Transverse colon (tissue), 4 donors: Measurements from ENCODE around the gene IER5L. TPM values are rescaled to one million over a fixed set of nuclear protein-coding genes. Genes with fewer than 3 reads are reported as not detected.
A peak's percentile ranks its signal among the peaks of the same experiment; 100 is the strongest.

Experiments
- DNase-seq: peaks from one replicate; pipeline ENCODE4 v3.0.0-alpha.2; 2019
- H3K27ac ChIP-seq, 4 donors: fragments of 200-600 bp; sonication (generic); 2 replicates each; pipeline ENCODE4 v1.5.1; 2016 to 2018; ENCODE audit warnings: inconsistent platforms in 4 of 4
- H3K27me3 ChIP-seq: fragments of 200-600 bp; sonication (generic); 2 replicates; pipeline ENCODE4 v1.5.1; 2017; ENCODE audit warnings: inconsistent platforms
- H3K36me3 ChIP-seq, 4 donors: fragments of 200-600 bp; sonication (generic); 2 replicates each; pipeline ENCODE4 v1.5.1; 2017 to 2019; ENCODE audit warnings: inconsistent platforms in 4 of 4
- H3K4me1 ChIP-seq, 4 donors: fragments of 200-600 bp; sonication (generic); 2 replicates each; pipeline ENCODE4 v1.5.1; 2017 to 2020; ENCODE audit warnings: inconsistent platforms in 4 of 4
- H3K4me3 ChIP-seq, 4 donors: fragments of 200-600 bp; sonication (generic); 1 replicate in 1 of 4; 2 replicates in 3 of 4; pipeline versions ENCODE4 v1.5.1 to v1.6.1; 2017 to 2019; ENCODE audit warnings: inconsistent platforms in 4 of 4
- H3K9me3 ChIP-seq, 2 donors: fragments of 200-600 bp; sonication (generic); 2 replicates each; pipeline ENCODE4 v1.5.1; 2017 to 2019; ENCODE audit warnings: inconsistent platforms in 2 of 2
- CTCF ChIP-seq, 5 experiments: fragments of 200-600 bp in 3 of 5; fragments of 450-650 bp in 2 of 5; sonication (generic) in 3 of 5; IDR thresholded peaks; 1 replicate in 2 of 5; 2 replicates in 3 of 5; pipeline ENCODE4 v1.5.1; 2016 to 2017; ENCODE audit warnings: antibody characterized with exemption in 5 of 5, inconsistent platforms in 3 of 5, mild to moderate bottlenecking in 2 of 5, moderate library complexity in 1 of 5
- EP300 ChIP-seq: sonication (generic); formaldehyde crosslinking; IDR thresholded peaks from one replicate; pipeline ENCODE4 v1.6.1; 2017; ENCODE audit warnings: antibody characterized with exemption, low read depth
- POLR2A ChIP-seq: fragments of 450-650 bp; IDR thresholded peaks from one replicate; pipeline ENCODE4 v1.6.1; 2016; ENCODE audit warnings: antibody characterized with exemption, mild to moderate bottlenecking, moderate library complexity
- POLR2AphosphoS5 ChIP-seq, 3 donors: sonication (generic); formaldehyde crosslinking; IDR thresholded peaks; one replicate each; pipeline ENCODE4 v1.6.1; 2016; ENCODE audit warnings: antibody characterized with exemption in 3 of 3
- WGBS, 2 donors: methylation state at CpG; one replicate each; pipeline ENCODE4 v1.1.5; 2018; ENCODE audit warnings: low coverage in 1 of 2; 5-methylcytosine and 5-hydroxymethylcytosine counted together
- in situ Hi-C, 4 donors: fragments of 200-750 bp; cut with MboI; loops; one replicate each; pipeline versions ENCODE4 v1.15.0 to v1.15.1; 2017; ENCODE audit warnings: low sequenced_read_pairs in 3 of 4, low pct_ligation_motif_present in 1 of 4, low pct_unique_long_range_greater_than_20kb in 1 of 4
- intact Hi-C: fragments of 100-400 bp; cut with DNase I; formaldehyde crosslinking; loops from one replicate; pipeline ENCODE4 v1.15.1; 2023; ENCODE audit warnings: low total_unique reads
- total RNA-seq, 4 donors: library from RNA; depleted of rRNA; stranded (reverse); fragments of >200 nt; gene quantifications; one replicate each; pipeline ENCODE4 v1.1.0, GENCODE V29; 2016

IER5L gene
- total RNA-seq, 4 donors from 2014 or later = 1.8 to 6.5 (median 5.2) TPM

GRCh38 chr9:129149442-129149841, 28.6 kb downstream of the IER5L start:
- Histone ChIP-seq H3K27me3 (no peaks in the 10 kb centered on the region), H3K9me3 (no peaks in the 10 kb centered on the region), H3K4me1 (peaks cover 16 to 35% (median 26%) of the 10 kb centered on the region in 4 donors), H3K4me3 (no peak overlapping the region), H3K36me3 (peaks cover 0 to 3% (median 0%) of the 10 kb centered on the region in 4 donors), H3K27ac (no peak overlapping the region)
- DNase-seq = no peak
- no peak for TF ChIP-seq EP300
- TF ChIP-seq POLR2A = no peak
- TF ChIP-seq POLR2AphosphoS5 (IDR thresholded peaks at IDR 0.05) = no peak
- no peak for TF ChIP-seq CTCF (IDR thresholded peaks at IDR 0.05)
- WGBS, 2 donors = 72 to 83% methylated on average over 1 to 6 of the region's 6 CpGs
- intact Hi-C loops = no loop called here
- in situ Hi-C loops = loop anchor here in 2 of 4 donors (25.0 kb wide), 1 partner anchor 638 kb away; no protein-coding TSS in a partner anchor

- Histone ChIP-seq H3K4me3 (no peak overlapping the region), H3K27me3 (no peaks in the 10 kb centered on the region), H3K9me3 (no peaks in the 10 kb centered on the region), H3K27ac (peak overlapping the region in 3 of 4 donors; percentile 81 to 100 (median 100)), H3K4me1 (peaks cover 16 to 42% (median 29%) of the 10 kb centered on the region in 4 donors), H3K36me3 (peaks cover 0 to 3% (median 0%) of the 10 kb centered on the region in 4 donors)
- WGBS, 2 donors = 76% methylated on average over 6 of the region's 6 CpGs; no CpG with 5 or more reads in 1 of the 2 donors
- intact Hi-C loops = no loop called here
- no peak for DNase-seq
- in situ Hi-C loops = loop anchor here in 2 of 4 donors (25.0 kb wide), 1 partner anchor 639 kb away; no protein-coding TSS in a partner anchor
- no peak for TF ChIP-seq EP300
Measured at GRCh38 chr9:129148463-129149204, 29.4 kb downstream of the IER5L start.

- in situ Hi-C loops (loop anchor here in 2 of 4 donors (25.0 kb wide), 1 partner anchor 641 kb away; no protein-coding TSS in a partner anchor), intact Hi-C loops (no loop called here)
- 6 to 69% methylated on average over 2 to 7 of the region's 8 CpGs for WGBS, 2 donors
- Histone ChIP-seq H3K4me3 (no peak overlapping the region), H3K27ac (peak overlapping the region; percentile 81 to 100 (median 91)), H3K9me3 (no peaks in the 10 kb centered on the region), H3K36me3 (peaks cover 0 to 3% (median 0%) of the 10 kb centered on the region in 4 donors), H3K4me1 (peaks cover 35 to 64% (median 51%) of the 10 kb centered on the region in 4 donors), H3K27me3 (no peaks in the 10 kb centered on the region)
- TF ChIP-seq POLR2AphosphoS5 (IDR thresholded peaks at IDR 0.05) (peak in 2 of 3 donors; percentile 8 to 12), EP300 (no peak)
- no peak for DNase-seq
Measured at GRCh38 chr9:129146441-129146941, 31.6 kb downstream of the IER5L start.

- Histone ChIP-seq H3K36me3 (peaks cover 0 to 3% (median 0%) of the 10 kb centered on the region in 4 donors), H3K9me3 (no peaks in the 10 kb centered on the region), H3K27me3 (no peaks in the 10 kb centered on the region), H3K27ac (peak overlapping the region; percentile 81 to 100 (median 91)), H3K4me1 (peaks cover 41 to 70% (median 57%) of the 10 kb centered on the region in 4 donors), H3K4me3 (no peak overlapping the region)
- TF ChIP-seq POLR2AphosphoS5 (IDR thresholded peaks at IDR 0.05) = peak in 1 of 3 donors; percentile 20
- TF ChIP-seq EP300 = no peak
- TF ChIP-seq CTCF (IDR thresholded peaks at IDR 0.05) = no peak
- TF ChIP-seq POLR2A = no peak
- 77% methylated on average over 7 of the region's 7 CpGs; no CpG with 5 or more reads in 1 of the 2 donors for WGBS, 2 donors
- in situ Hi-C loops = loop anchor here in 2 of 4 donors (25.0 kb wide), 1 partner anchor 641 kb away; no protein-coding TSS in a partner anchor
- DNase-seq = no peak
- intact Hi-C loops = no loop called here
Measured at GRCh38 chr9:129145841-129146292, 32.2 kb downstream of the IER5L start.

GRCh38 chr9:129145316-129145715, 32.7 kb downstream of the IER5L start:
- H3K9me3 ChIP-seq = no peaks in the 10 kb centered on the region
- in situ Hi-C loops = loop anchor here in 2 of 4 donors (25.0 kb wide), 1 partner anchor 642 kb away; no protein-coding TSS in a partner anchor
- intact Hi-C loops = no loop called here
- TF ChIP-seq POLR2A (no peak), POLR2AphosphoS5 (IDR thresholded peaks at IDR 0.05) (no peak), EP300 (no peak), CTCF (IDR thresholded peaks at IDR 0.05) (no peak)
- WGBS, 2 donors = 77% methylated on average over 2 of the region's 2 CpGs; no CpG with 5 or more reads in 1 of the 2 donors
- H3K36me3 ChIP-seq = peaks cover 0 to 3% (median 0%) of the 10 kb centered on the region in 4 donors
- peaks cover 46 to 76% (median 63%) of the 10 kb centered on the region in 4 donors for H3K4me1 ChIP-seq
- peak overlapping the region; percentile 81 to 100 (median 91) for H3K27ac ChIP-seq
- no peaks in the 10 kb centered on the region for H3K27me3 ChIP-seq
- H3K4me3 ChIP-seq = no peak overlapping the region
- DNase-seq = no peak
